ENCODE results near the gene GRIA1. TPM values are rescaled to one million over a fixed set of nuclear protein-coding genes. Genes with fewer than 3 reads are reported as not detected.

GRIA1 gene
- total RNA-seq, 1 donor from 2014 or later: 3.3 TPM

- no peak for DNase-seq (ENCODE audit: low spot score)
- H4K20me1 ChIP-seq (ENCODE audit: low read depth): no peaks in the 10 kb centered on the region
- H3K27me3 Mint-ChIP-seq (ENCODE audit: insufficient read depth, low read depth): no peaks in the 10 kb centered on the region
- H3K4me2 ChIP-seq: no peak overlapping the region
- no peak overlapping the region for H3K4me3 ChIP-seq
- H3K4me3 Mint-ChIP-seq: no peak overlapping the region
- TF ChIP-seq EZH2 (IDR thresholded peaks at IDR 0.05) (no peak), EZH2phosphoT487 (IDR thresholded peaks at IDR 0.05) (no peak), CTCF (IDR thresholded peaks at IDR 0.05) (no peak)
- H3K79me2 ChIP-seq (ENCODE audit: low read depth): no peaks in the 10 kb centered on the region
- H3K4me1 Mint-ChIP-seq: peaks cover 17% of the 10 kb centered on the region
- H3K9me3 ChIP-seq (ENCODE audit: low read depth): no peaks in the 10 kb centered on the region
- no peak overlapping the region for H2AFZ ChIP-seq (replicated peaks)
- no peaks in the 10 kb centered on the region for H3K27me3 ChIP-seq
- no peak overlapping the region for H3K27ac ChIP-seq
- no peaks in the 10 kb centered on the region for H3K36me3 Mint-ChIP-seq
- no peaks in the 10 kb centered on the region for H3K9me3 Mint-ChIP-seq
- peaks cover 12% of the 10 kb centered on the region for H3K4me1 ChIP-seq
- no peak overlapping the region for H3K27ac Mint-ChIP-seq
- no peaks in the 10 kb centered on the region for H3F3A ChIP-seq (ENCODE audit: low read depth)
- H3K36me3 ChIP-seq: no peaks in the 10 kb centered on the region
- H3K9ac ChIP-seq: no peak overlapping the region
Measured at GRCh38 chr5:153624451-153624765, 133.9 kb downstream of the GRIA1 start.

- H3K27ac ChIP-seq: no peak overlapping the region
- no peaks in the 10 kb centered on the region for H3K9me3 Mint-ChIP-seq
- H3K27me3 Mint-ChIP-seq (ENCODE audit: insufficient read depth, low read depth): no peaks in the 10 kb centered on the region
- H3K4me1 Mint-ChIP-seq: peaks cover 20% of the 10 kb centered on the region
- H4K20me1 ChIP-seq (ENCODE audit: low read depth): no peaks in the 10 kb centered on the region
- H3K9me3 ChIP-seq (ENCODE audit: low read depth): no peaks in the 10 kb centered on the region
- no peaks in the 10 kb centered on the region for H3K79me2 ChIP-seq (ENCODE audit: low read depth)
- no peak overlapping the region for H3K4me3 Mint-ChIP-seq
- no peaks in the 10 kb centered on the region for H3F3A ChIP-seq (ENCODE audit: low read depth)
- no peak overlapping the region for H3K9ac ChIP-seq
- no peak overlapping the region for H3K4me3 ChIP-seq
- H3K27me3 ChIP-seq: no peaks in the 10 kb centered on the region
- TF ChIP-seq EZH2 (IDR thresholded peaks at IDR 0.05) (no peak), CTCF (IDR thresholded peaks at IDR 0.05) (no peak), EZH2phosphoT487 (IDR thresholded peaks at IDR 0.05) (no peak)
- DNase-seq (ENCODE audit: low spot score): no peak
- H3K36me3 Mint-ChIP-seq: no peaks in the 10 kb centered on the region
- H2AFZ ChIP-seq (replicated peaks): no peak overlapping the region
- H3K4me1 ChIP-seq: peaks cover 21% of the 10 kb centered on the region
- no peak overlapping the region for H3K4me2 ChIP-seq
- H3K27ac Mint-ChIP-seq: no peak overlapping the region
- no peaks in the 10 kb centered on the region for H3K36me3 ChIP-seq
Measured at GRCh38 chr5:153625826-153626354, 135.4 kb downstream of the GRIA1 start.

- no peak overlapping the region for H2AFZ ChIP-seq (replicated peaks)
- H3F3A ChIP-seq (ENCODE audit: low read depth): no peaks in the 10 kb centered on the region
- H3K4me2 ChIP-seq: no peak overlapping the region
- no peak overlapping the region for H3K27ac ChIP-seq
- no peak for TF ChIP-seq CTCF (IDR thresholded peaks at IDR 0.05)
- no peak for TF ChIP-seq EZH2phosphoT487 (IDR thresholded peaks at IDR 0.05)
- TF ChIP-seq EZH2 (IDR thresholded peaks at IDR 0.05): no peak
- H3K27me3 ChIP-seq: no peaks in the 10 kb centered on the region
- H3K27ac Mint-ChIP-seq: no peak overlapping the region
- no peaks in the 10 kb centered on the region for H3K36me3 ChIP-seq
- H3K36me3 Mint-ChIP-seq: no peaks in the 10 kb centered on the region
- no peaks in the 10 kb centered on the region for H3K9me3 ChIP-seq (ENCODE audit: low read depth)
- H4K20me1 ChIP-seq (ENCODE audit: low read depth): no peaks in the 10 kb centered on the region
- H3K79me2 ChIP-seq (ENCODE audit: low read depth): no peaks in the 10 kb centered on the region
- DNase-seq (ENCODE audit: low spot score): no peak
- H3K4me1 ChIP-seq: peaks cover 21% of the 10 kb centered on the region
- H3K9me3 Mint-ChIP-seq: no peaks in the 10 kb centered on the region
- peaks cover under 1% of the 10 kb centered on the region for H3K27me3 Mint-ChIP-seq (ENCODE audit: insufficient read depth, low read depth)
- H3K4me3 Mint-ChIP-seq: no peak overlapping the region
- peaks cover 20% of the 10 kb centered on the region for H3K4me1 Mint-ChIP-seq
- H3K4me3 ChIP-seq: no peak overlapping the region
- H3K9ac ChIP-seq: no peak overlapping the region
Measured at GRCh38 chr5:153626836-153627235, 136.4 kb downstream of the GRIA1 start.

All from neural progenitor cell (in vitro differentiated cells).